ENCODE results near the gene GNA14. TPM values are rescaled to one million over a fixed set of nuclear protein-coding genes. Genes with fewer than 3 reads are reported as not detected.

Gene GNA14
- total RNA-seq, 2 experiments from 2014 or later: 0.11 to 0.54 TPM

- no peak for ATAC-seq
- H3K4me3 Mint-ChIP-seq: no peak overlapping the region
- CTCF ChIA-PET: interaction anchor here (0.6 to 1.4 kb wide), 3 partner anchors 10 to 144 kb away, joined by 3 to 6 read pairs (median 4); no protein-coding TSS in a partner anchor
- H3K9me3 Mint-ChIP-seq (ENCODE audit: low read depth): no peaks in the 10 kb centered on the region
- H3K27ac Mint-ChIP-seq: no peak overlapping the region
- no peaks in the 10 kb centered on the region for H3K36me3 Mint-ChIP-seq (ENCODE audit: low read depth)
- intact Hi-C loops (cut with DNase I, micrococcal nuclease): no loop called here
- POLR2A ChIA-PET: no interaction called here
- H3K4me1 Mint-ChIP-seq: no peaks in the 10 kb centered on the region
- DNase-seq: no peak
- H3K27me3 Mint-ChIP-seq: no peaks in the 10 kb centered on the region
These were observed 26.0 kb upstream of the GNA14 start for GRCh38 chr9:77673941-77674791.

GRCh38 chr9:77672183-77672582 lies 24.1 kb upstream of the GNA14 start:
- Mint-ChIP-seq H3K27me3 (no peaks in the 10 kb centered on the region), H3K27ac (no peak overlapping the region), H3K4me3 (no peak overlapping the region), H3K9me3 (ENCODE audit: low read depth) (no peaks in the 10 kb centered on the region), H3K36me3 (ENCODE audit: low read depth) (no peaks in the 10 kb centered on the region), H3K4me1 (no peaks in the 10 kb centered on the region)
- CTCF ChIA-PET: no interaction called here
- no peak for ATAC-seq
- POLR2A ChIA-PET: no interaction called here
- DNase-seq: no peak
- intact Hi-C loops (cut with DNase I, micrococcal nuclease): no loop called here

GRCh38 chr9:77667151-77667550 lies 19.0 kb upstream of the GNA14 start:
- Mint-ChIP-seq H3K36me3 (ENCODE audit: low read depth) (no peaks in the 10 kb centered on the region), H3K4me3 (no peak overlapping the region), H3K9me3 (ENCODE audit: low read depth) (no peaks in the 10 kb centered on the region), H3K4me1 (no peaks in the 10 kb centered on the region), H3K27ac (no peak overlapping the region), H3K27me3 (peaks cover 6% of the 10 kb centered on the region)
- POLR2A ChIA-PET: no interaction called here
- CTCF ChIA-PET: no interaction called here
- no peak for ATAC-seq
- intact Hi-C loops (cut with DNase I, micrococcal nuclease): no loop called here
- no peak for DNase-seq

GRCh38 chr9:77663754-77664153 lies 15.6 kb upstream of the GNA14 start:
- POLR2A ChIA-PET: no interaction called here
- Mint-ChIP-seq H3K27ac (no peak overlapping the region), H3K4me3 (no peak overlapping the region), H3K36me3 (ENCODE audit: low read depth) (no peaks in the 10 kb centered on the region), H3K9me3 (ENCODE audit: low read depth) (no peaks in the 10 kb centered on the region), H3K27me3 (peaks cover 6% of the 10 kb centered on the region), H3K4me1 (no peaks in the 10 kb centered on the region)
- CTCF ChIA-PET: interaction anchor here (0.6 to 1.1 kb wide), 4 partner anchors 10 to 126 kb away, joined by 3 to 4 read pairs (median 3); no protein-coding TSS in a partner anchor
- DNase-seq (no peak), ATAC-seq (no peak)
- intact Hi-C loops (cut with DNase I, micrococcal nuclease): loop anchor here (1.0 to 5.0 kb wide), 2 partner anchors 88 to 89 kb away; no protein-coding TSS in a partner anchor

GRCh38 chr9:77661566-77662085 lies 13.5 kb upstream of the GNA14 start:
- DNase-seq (no peak), ATAC-seq (no peak)
- Mint-ChIP-seq H3K36me3 (ENCODE audit: low read depth) (no peaks in the 10 kb centered on the region), H3K9me3 (ENCODE audit: low read depth) (no peaks in the 10 kb centered on the region), H3K4me3 (no peak overlapping the region), H3K27me3 (peaks cover 6% of the 10 kb centered on the region), H3K4me1 (no peaks in the 10 kb centered on the region), H3K27ac (no peak overlapping the region)
- intact Hi-C loops (cut with DNase I, micrococcal nuclease): loop anchor here in 1 of 2 experiments (5.0 kb wide), 1 partner anchor 91 kb away; no protein-coding TSS in a partner anchor
- POLR2A ChIA-PET: no interaction called here
- CTCF ChIA-PET: no interaction called here

GRCh38 chr9:77659926-77660325 lies 11.8 kb upstream of the GNA14 start:
- Mint-ChIP-seq H3K4me1 (no peaks in the 10 kb centered on the region), H3K9me3 (ENCODE audit: low read depth) (no peaks in the 10 kb centered on the region), H3K36me3 (ENCODE audit: low read depth) (no peaks in the 10 kb centered on the region), H3K27ac (no peak overlapping the region), H3K4me3 (no peak overlapping the region), H3K27me3 (peaks cover 7% of the 10 kb centered on the region)
- ChIA-PET CTCF (interaction anchor here (0.6 to 1.1 kb wide), 3 partner anchors 11 to 17 kb away, joined by 3 read pairs; no protein-coding TSS in a partner anchor), POLR2A (no interaction called here)
- no peak for DNase-seq
- intact Hi-C loops (cut with DNase I, micrococcal nuclease): loop anchor here in 1 of 2 experiments (5.0 kb wide), 1 partner anchor 92 kb away; no protein-coding TSS in a partner anchor
- ATAC-seq: no peak

GRCh38 chr9:77651203-77651602 lies 3.1 kb upstream of the GNA14 start:
- H3K27me3 Mint-ChIP-seq: peaks cover 32% of the 10 kb centered on the region

GRCh38 chr9:77649109-77649812 lies 1.1 kb upstream of the GNA14 start:
- H3K4me1 Mint-ChIP-seq: peaks cover 11% of the 10 kb centered on the region
- no peaks in the 10 kb centered on the region for H3K36me3 Mint-ChIP-seq (ENCODE audit: low read depth)
- DNase-seq (no peak), ATAC-seq (no peak)
- POLR2A ChIA-PET: no interaction called here
- H3K27me3 Mint-ChIP-seq: peaks cover 38% of the 10 kb centered on the region
- no peaks in the 10 kb centered on the region for H3K9me3 Mint-ChIP-seq (ENCODE audit: low read depth)
- H3K27ac Mint-ChIP-seq: no peak overlapping the region
- H3K4me3 Mint-ChIP-seq: peak overlapping the region; percentile 65
- intact Hi-C loops (cut with DNase I, micrococcal nuclease): loop anchor here in 1 of 2 experiments (5.0 kb wide), 4 partner anchors 103 to 388 kb away; no protein-coding TSS in a partner anchor
- CTCF ChIA-PET: interaction anchor here (1.0 to 1.8 kb wide), 2 partner anchors 11 to 193 kb away, joined by 3 to 4 read pairs; no protein-coding TSS in a partner anchor

More at GRCh38 chr9:77651203-77651602, 3.1 kb upstream of the GNA14 start:
- ATAC-seq (no peak), DNase-seq (no peak)
- POLR2A ChIA-PET: no interaction called here
- Mint-ChIP-seq H3K9me3 (ENCODE audit: low read depth) (no peaks in the 10 kb centered on the region), H3K4me1 (peaks cover 11% of the 10 kb centered on the region), H3K36me3 (ENCODE audit: low read depth) (no peaks in the 10 kb centered on the region), H3K4me3 (no peak overlapping the region), H3K27ac (no peak overlapping the region)
- intact Hi-C loops (cut with DNase I, micrococcal nuclease): no loop called here
- CTCF ChIA-PET: interaction anchor here (1.1 kb wide), 1 partner anchor 13 kb away, joined by 3 read pairs; no protein-coding TSS in a partner anchor

- ChIA-PET POLR2A (no interaction called here), CTCF (interaction anchor here (0.5 to 1.8 kb wide), 5 partner anchors 8 to 569 kb away, joined by 3 to 7 read pairs (median 3); no protein-coding TSS in a partner anchor)
- Mint-ChIP-seq H3K4me1 (peaks cover 11% of the 10 kb centered on the region), H3K4me3 (peak overlapping the region; percentile 65), H3K9me3 (ENCODE audit: low read depth) (no peaks in the 10 kb centered on the region), H3K27ac (no peak overlapping the region), H3K27me3 (peaks cover 39% of the 10 kb centered on the region), H3K36me3 (ENCODE audit: low read depth) (no peaks in the 10 kb centered on the region)
- DNase-seq (peak; percentile 41), ATAC-seq (peak; percentile 39)
- intact Hi-C loops (cut with DNase I, micrococcal nuclease): loop anchor here in 1 of 2 experiments (5.0 kb wide), 4 partner anchors 105 to 390 kb away; no protein-coding TSS in a partner anchor
These were observed 572 bp downstream of the GNA14 start for GRCh38 chr9:77647267-77648233.

- ATAC-seq: no peak
- Mint-ChIP-seq H3K4me1 (peaks cover 11% of the 10 kb centered on the region), H3K4me3 (no peak overlapping the region), H3K9me3 (ENCODE audit: low read depth) (no peaks in the 10 kb centered on the region), H3K27ac (no peak overlapping the region), H3K27me3 (peaks cover 34% of the 10 kb centered on the region), H3K36me3 (ENCODE audit: low read depth) (no peaks in the 10 kb centered on the region)
- no peak for DNase-seq
- ChIA-PET POLR2A (no interaction called here), CTCF (interaction anchor here (1.5 kb wide), 1 partner anchor 210 kb away, joined by 3 read pairs; no protein-coding TSS in a partner anchor)
- intact Hi-C loops (cut with DNase I, micrococcal nuclease): no loop called here
These were observed 4.3 kb downstream of the GNA14 start for GRCh38 chr9:77643871-77644270.
